Measurements from ENCODE around the gene MTCP1. TPM values are rescaled to one million over a fixed set of nuclear protein-coding genes. Genes with fewer than 3 reads are reported as not detected.

MTCP1 gene
- total RNA-seq, 1 donor from 2014 or later, result 24.4 TPM

DNA sequence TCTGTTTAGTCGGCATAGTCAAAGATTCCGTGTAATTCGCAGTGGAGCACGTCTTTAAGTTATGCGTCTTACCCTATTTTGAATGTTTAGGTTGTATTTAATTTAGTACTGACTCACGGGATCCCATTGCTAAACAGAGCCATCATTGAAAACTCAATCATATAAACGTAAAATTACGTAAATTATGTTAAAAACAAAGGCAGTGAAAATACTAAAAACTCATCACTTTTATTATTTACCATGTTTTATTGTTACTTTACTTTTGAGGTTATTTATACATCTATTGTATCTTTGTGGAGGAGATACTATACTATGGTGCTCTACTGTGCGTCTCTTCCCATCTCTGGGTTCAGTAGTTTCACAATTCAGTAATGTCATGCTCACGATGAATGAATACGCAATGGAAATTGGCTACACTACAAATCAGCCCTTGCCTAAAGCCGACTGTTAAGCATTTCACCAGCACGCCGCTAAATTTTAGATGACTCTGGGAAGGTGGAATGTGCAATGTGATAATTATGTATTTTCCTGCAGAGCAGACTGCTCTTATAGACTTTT lies 43.3 kb downstream of the MTCP1 start:
- no peak for DNase-seq (ENCODE audit: extremely low spot score, unreplicated experiment)
- TF ChIP-seq, protein P1, sequence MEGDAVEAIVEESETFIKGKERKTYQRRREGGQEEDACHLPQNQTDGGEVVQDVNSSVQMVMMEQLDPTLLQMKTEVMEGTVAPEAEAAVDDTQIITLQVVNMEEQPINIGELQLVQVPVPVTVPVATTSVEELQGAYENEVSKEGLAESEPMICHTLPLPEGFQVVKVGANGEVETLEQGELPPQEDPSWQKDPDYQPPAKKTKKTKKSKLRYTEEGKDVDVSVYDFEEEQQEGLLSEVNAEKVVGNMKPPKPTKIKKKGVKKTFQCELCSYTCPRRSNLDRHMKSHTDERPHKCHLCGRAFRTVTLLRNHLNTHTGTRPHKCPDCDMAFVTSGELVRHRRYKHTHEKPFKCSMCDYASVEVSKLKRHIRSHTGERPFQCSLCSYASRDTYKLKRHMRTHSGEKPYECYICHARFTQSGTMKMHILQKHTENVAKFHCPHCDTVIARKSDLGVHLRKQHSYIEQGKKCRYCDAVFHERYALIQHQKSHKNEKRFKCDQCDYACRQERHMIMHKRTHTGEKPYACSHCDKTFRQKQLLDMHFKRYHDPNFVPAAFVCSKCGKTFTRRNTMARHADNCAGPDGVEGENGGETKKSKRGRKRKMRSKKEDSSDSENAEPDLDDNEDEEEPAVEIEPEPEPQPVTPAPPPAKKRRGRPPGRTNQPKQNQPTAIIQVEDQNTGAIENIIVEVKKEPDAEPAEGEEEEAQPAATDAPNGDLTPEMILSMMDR (IDR thresholded peaks at IDR 0.05), result no peak
- H3K4me1 Mint-ChIP-seq (ENCODE audit: unreplicated experiment), result peaks cover 11% of the 10 kb centered on the region
- peak overlapping the region; percentile 81 for H3K4me3 Mint-ChIP-seq (ENCODE audit: unreplicated experiment)
- no peaks in the 10 kb centered on the region for H3K36me3 Mint-ChIP-seq (ENCODE audit: unreplicated experiment)
- H3K27ac Mint-ChIP-seq (ENCODE audit: unreplicated experiment), result peak overlapping the region; percentile 93
- H3K9me3 Mint-ChIP-seq (ENCODE audit: unreplicated experiment), result no peaks in the 10 kb centered on the region
- H3K27me3 Mint-ChIP-seq (ENCODE audit: unreplicated experiment), result no peaks in the 10 kb centered on the region

DNA sequence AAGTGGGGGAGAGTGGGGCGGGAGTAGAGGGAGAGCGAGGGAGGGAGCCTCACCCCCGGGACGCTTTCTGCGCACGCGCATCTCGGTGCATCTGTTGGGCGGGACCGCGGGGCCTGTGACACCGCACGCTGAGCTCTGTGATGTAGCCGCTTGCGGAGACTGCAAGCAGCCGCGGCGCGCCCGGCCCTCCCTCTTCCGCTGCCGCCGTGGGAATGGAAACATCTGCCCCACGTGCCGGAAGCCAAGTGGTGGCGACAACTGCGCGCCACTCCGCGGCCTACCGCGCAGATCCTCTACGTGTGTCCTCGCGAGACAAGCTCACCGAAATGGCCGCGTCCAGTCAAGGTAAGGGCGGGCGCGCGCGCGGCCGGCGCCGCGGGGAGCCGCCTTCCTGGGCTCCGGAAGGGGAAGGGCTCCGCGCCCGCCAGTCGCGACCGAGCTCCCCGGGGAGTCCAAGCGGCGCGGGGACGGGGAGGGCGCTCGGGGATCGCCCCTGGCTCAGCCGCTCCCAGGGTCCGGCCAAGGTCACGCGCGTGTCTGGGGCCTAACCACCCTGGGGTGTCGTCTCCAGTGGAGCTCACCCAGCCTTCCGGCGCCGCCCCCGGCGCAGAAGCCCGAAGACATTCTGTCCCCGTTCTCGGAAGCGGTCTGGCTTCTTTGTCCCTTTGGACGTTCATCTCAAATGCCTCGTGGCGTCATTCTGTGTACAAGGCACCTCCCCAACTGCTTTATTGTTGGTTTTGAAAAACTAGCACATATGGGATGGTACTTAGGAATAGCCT lies 44.0 kb downstream of the MTCP1 start, which contains the start of gene FUNDC2:
TSS of gene FUNDC2 (plus strand) at position 118 of the 782 bp plus-strand sequence. CDS start at position 213, 95 bp downstream.
- H3K27me3 Mint-ChIP-seq (ENCODE audit: unreplicated experiment), result peaks cover 4% of the 10 kb centered on the region
- TF ChIP-seq, protein P1 (IDR thresholded peaks at IDR 0.05), result no peak
- DNase-seq (ENCODE audit: extremely low spot score, unreplicated experiment), result peak; percentile 97
- H3K4me1 Mint-ChIP-seq (ENCODE audit: unreplicated experiment), result peaks cover 11% of the 10 kb centered on the region
- H3K9me3 Mint-ChIP-seq (ENCODE audit: unreplicated experiment), result no peaks in the 10 kb centered on the region
- H3K36me3 Mint-ChIP-seq (ENCODE audit: unreplicated experiment), result no peaks in the 10 kb centered on the region
- H3K4me3 Mint-ChIP-seq (ENCODE audit: unreplicated experiment), result peak within 1 kb of the TSS; percentile 81
- peak within 1 kb of the TSS; percentile 93 for H3K27ac Mint-ChIP-seq (ENCODE audit: unreplicated experiment)

DNA sequence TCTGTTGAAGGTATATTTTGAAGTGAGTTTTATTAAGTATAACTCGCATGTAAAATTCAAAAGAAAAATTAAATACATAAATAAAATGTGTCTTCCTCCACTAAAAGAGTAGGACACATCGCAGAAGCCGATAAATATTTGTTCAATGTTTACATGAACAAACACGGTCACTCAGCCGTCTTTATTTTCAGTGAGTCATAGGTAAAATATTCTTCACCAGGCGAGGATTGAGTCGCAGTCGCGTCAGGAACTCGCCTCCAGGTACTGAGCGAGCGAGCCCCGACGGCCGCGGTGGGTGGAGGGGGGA lies 44.6 kb downstream of the MTCP1 start:
- TF ChIP-seq, protein P1 (IDR thresholded peaks at IDR 0.05), result no peak
- Mint-ChIP-seq H3K9me3 (ENCODE audit: unreplicated experiment) (no peaks in the 10 kb centered on the region), H3K4me3 (ENCODE audit: unreplicated experiment) (peak overlapping the region; percentile 81), H3K27ac (ENCODE audit: unreplicated experiment) (peak overlapping the region; percentile 93), H3K27me3 (ENCODE audit: unreplicated experiment) (peaks cover 9% of the 10 kb centered on the region), H3K4me1 (ENCODE audit: unreplicated experiment) (peaks cover 11% of the 10 kb centered on the region), H3K36me3 (ENCODE audit: unreplicated experiment) (no peaks in the 10 kb centered on the region)
- no peak for DNase-seq (ENCODE audit: extremely low spot score, unreplicated experiment)

DNA sequence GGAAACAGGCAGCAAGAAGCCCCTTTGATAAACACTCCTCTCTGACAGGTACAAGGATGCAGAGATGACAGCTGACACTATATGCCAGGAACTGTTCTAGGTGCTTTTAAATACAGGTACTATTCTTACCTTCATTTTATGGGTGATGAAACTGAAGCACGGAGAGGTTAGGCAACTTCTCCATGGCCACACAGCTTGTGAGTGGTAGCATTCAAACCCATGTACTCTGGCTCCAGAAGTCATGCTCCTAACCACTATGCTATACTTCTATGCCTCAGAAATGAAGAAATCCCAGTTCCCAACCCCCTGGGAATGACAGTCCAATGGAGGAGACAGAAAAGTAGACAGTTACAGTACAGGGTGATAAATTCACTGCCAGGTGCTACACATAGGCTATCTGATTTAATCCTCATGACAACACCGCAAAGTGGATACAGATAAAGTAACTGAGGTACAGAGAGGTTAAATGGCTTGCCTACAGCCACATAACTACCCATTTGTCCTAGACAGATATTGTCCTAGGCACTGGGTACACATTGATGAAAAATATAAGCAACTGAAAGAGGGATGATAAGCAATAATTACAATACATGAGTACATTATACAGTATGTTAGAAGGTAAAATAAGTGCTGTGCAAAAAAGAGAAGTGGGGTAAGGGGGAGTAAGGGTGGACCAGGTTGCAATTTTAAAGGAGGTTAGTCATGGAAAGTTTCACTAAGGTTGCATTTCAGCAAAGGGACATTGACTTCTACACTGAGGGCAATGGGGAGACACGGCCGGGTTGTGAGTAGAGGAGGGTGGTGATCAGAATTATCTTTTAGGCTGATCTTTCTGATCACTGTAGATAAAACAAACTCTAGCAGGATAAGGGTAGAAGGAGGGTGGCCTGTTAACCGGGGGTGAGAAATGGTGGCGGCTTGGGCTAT lies 46.8 kb downstream of the MTCP1 start:
- Mint-ChIP-seq H3K36me3 (ENCODE audit: unreplicated experiment) (no peaks in the 10 kb centered on the region), H3K9me3 (ENCODE audit: unreplicated experiment) (no peaks in the 10 kb centered on the region), H3K27ac (ENCODE audit: unreplicated experiment) (no peak overlapping the region), H3K4me1 (ENCODE audit: unreplicated experiment) (peaks cover 11% of the 10 kb centered on the region), H3K4me3 (ENCODE audit: unreplicated experiment) (no peak overlapping the region), H3K27me3 (ENCODE audit: unreplicated experiment) (peaks cover 20% of the 10 kb centered on the region)
- TF ChIP-seq, protein P1 (IDR thresholded peaks at IDR 0.05), result no peak
- DNase-seq (ENCODE audit: extremely low spot score, unreplicated experiment), result no peak
